ENCODE data around the gene SREBF1.

SREBF1 gene

GRCh38 chr17:17842111-17842876, 5.5 kb upstream of the SREBF1 start:
- TF ChIP-seq CTCF (IDR thresholded peaks at IDR 0.05): no peak

GRCh38 chr17:17841601-17842025, 4.8 kb upstream of the SREBF1 start:
- no peak for TF ChIP-seq CTCF (IDR thresholded peaks at IDR 0.05)

GRCh38 chr17:17840751-17841591, 4.2 kb upstream of the SREBF1 start:
- no peak for TF ChIP-seq CTCF (IDR thresholded peaks at IDR 0.05)

- no peak for TF ChIP-seq CTCF (IDR thresholded peaks at IDR 0.05)
These were observed 3.3 kb upstream of the SREBF1 start for GRCh38 chr17:17839791-17840707.

- TF ChIP-seq CTCF (IDR thresholded peaks at IDR 0.05): no peak
These were observed 1.5 kb upstream of the SREBF1 start for GRCh38 chr17:17837966-17838962.

GRCh38 chr17:17837380-17837821, 615 bp upstream of the SREBF1 start:
- TF ChIP-seq CTCF (IDR thresholded peaks at IDR 0.05): no peak
